Measurements from ENCODE around the gene RNF126.

GRCh38 chr19:624433-625109 lies 38.4 kb downstream of the RNF126 start:
- TF ChIP-seq CTCF (optimal IDR thresholded peaks at IDR 0.05 in 1 of 3, IDR thresholded peaks at IDR 0.05 in 1 of 3, conservative IDR thresholded peaks at IDR 0.05 in 1 of 3; ENCODE audit: extremely low read depth in 1 of 3, insufficient read depth in 2 of 3, low read length in 3 of 3) (no peak), EZH2 (IDR thresholded peaks at IDR 0.05; ENCODE audit: low read length) (no peak)
